WTC11 (cell line): ENCODE results near the gene PCDHGC5.

ENCODE experiments used
- IRF2 ChIP-seq: sonication (generic); formaldehyde crosslinking; IDR thresholded peaks from 2 replicates; pipeline ENCODE4 v1.8.0; 2022; ENCODE audit warnings: low read depth, missing genetic modification reagents, borderline replicate concordance
- JUN ChIP-seq: sonication (generic); formaldehyde crosslinking; IDR thresholded peaks from 2 replicates; pipeline ENCODE4 v1.8.0; 2023; ENCODE audit warnings: mild to moderate bottlenecking, missing genetic modification reagents
- MYBL2 ChIP-seq: sonication (generic); formaldehyde crosslinking; IDR thresholded peaks from 2 replicates; pipeline ENCODE4 v1.8.1; 2023; ENCODE audit warnings: mild to moderate bottlenecking, moderate library complexity, missing genetic modification reagents
- NFYB ChIP-seq: sonication (generic); formaldehyde crosslinking; conservative IDR thresholded peaks from 2 replicates; pipeline ENCODE4 v1.8.0; 2022; ENCODE audit warnings: low read depth, missing genetic modification reagents
- RELA ChIP-seq: sonication (generic); formaldehyde crosslinking; IDR thresholded peaks from 2 replicates; pipeline ENCODE4 v1.8.1; 2022; ENCODE audit warnings: missing genetic modification reagents, mild to moderate bottlenecking, borderline replicate concordance
- RORB ChIP-seq: fragments of 250-450 bp; sonication (Bioruptor Pico); IDR thresholded peaks from 2 replicates; pipeline ENCODE4 v1.9.0; 2021; ENCODE audit warnings: mild to moderate bottlenecking
- SP1 ChIP-seq: sonication (generic); formaldehyde crosslinking; conservative IDR thresholded peaks from 2 replicates; pipeline ENCODE4 v1.8.1; 2022; ENCODE audit warnings: missing genetic modification reagents
- TF ChIP-seq, protein P1 (sequence below): fragments of 200-600 bp; IDR thresholded peaks from 2 replicates; pipeline ENCODE4 v1.8.0; 2022; ENCODE audit warnings: antibody characterized with exemption
- TF ChIP-seq, protein P2 (sequence below): sonication (generic); formaldehyde crosslinking; IDR thresholded peaks from 2 replicates; pipeline ENCODE4 v1.8.0; 2023; ENCODE audit warnings: missing genetic modification reagents, mild to moderate bottlenecking, borderline replicate concordance

DNA sequence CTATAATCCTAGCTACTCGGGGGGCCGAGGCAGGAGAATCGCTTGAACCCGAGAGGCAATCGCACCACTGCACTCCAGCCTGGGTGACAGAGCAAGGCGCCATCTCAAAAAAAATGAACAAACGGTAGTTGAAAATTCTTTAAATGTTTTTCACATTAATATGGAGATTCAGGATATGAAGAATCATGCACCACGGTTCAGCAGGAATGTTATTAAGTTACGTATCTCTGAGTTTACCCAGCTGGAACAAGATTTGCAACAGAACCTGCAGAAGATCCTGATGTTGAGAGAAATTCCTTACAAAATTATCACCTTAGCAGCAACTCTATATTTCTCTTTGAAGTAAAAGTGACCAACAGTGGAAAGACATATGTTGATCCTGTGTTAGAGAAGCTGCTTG, 48.5 kb upstream of the PCDHGC5 start:
- TF ChIP-seq SP1 (CRISPR knock-in tag) (no peak), RELA (CRISPR knock-in tag) (no peak), IRF2 (no peak), MYBL2 (CRISPR knock-in tag) (no peak), JUN (CRISPR knock-in tag) (no peak), RORB (CRISPR knock-in tag) (no peak), NFYB (CRISPR knock-in tag) (no peak)
- TF ChIP-seq, protein P1, sequence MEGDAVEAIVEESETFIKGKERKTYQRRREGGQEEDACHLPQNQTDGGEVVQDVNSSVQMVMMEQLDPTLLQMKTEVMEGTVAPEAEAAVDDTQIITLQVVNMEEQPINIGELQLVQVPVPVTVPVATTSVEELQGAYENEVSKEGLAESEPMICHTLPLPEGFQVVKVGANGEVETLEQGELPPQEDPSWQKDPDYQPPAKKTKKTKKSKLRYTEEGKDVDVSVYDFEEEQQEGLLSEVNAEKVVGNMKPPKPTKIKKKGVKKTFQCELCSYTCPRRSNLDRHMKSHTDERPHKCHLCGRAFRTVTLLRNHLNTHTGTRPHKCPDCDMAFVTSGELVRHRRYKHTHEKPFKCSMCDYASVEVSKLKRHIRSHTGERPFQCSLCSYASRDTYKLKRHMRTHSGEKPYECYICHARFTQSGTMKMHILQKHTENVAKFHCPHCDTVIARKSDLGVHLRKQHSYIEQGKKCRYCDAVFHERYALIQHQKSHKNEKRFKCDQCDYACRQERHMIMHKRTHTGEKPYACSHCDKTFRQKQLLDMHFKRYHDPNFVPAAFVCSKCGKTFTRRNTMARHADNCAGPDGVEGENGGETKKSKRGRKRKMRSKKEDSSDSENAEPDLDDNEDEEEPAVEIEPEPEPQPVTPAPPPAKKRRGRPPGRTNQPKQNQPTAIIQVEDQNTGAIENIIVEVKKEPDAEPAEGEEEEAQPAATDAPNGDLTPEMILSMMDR, result no peak
- TF ChIP-seq, protein P2, sequence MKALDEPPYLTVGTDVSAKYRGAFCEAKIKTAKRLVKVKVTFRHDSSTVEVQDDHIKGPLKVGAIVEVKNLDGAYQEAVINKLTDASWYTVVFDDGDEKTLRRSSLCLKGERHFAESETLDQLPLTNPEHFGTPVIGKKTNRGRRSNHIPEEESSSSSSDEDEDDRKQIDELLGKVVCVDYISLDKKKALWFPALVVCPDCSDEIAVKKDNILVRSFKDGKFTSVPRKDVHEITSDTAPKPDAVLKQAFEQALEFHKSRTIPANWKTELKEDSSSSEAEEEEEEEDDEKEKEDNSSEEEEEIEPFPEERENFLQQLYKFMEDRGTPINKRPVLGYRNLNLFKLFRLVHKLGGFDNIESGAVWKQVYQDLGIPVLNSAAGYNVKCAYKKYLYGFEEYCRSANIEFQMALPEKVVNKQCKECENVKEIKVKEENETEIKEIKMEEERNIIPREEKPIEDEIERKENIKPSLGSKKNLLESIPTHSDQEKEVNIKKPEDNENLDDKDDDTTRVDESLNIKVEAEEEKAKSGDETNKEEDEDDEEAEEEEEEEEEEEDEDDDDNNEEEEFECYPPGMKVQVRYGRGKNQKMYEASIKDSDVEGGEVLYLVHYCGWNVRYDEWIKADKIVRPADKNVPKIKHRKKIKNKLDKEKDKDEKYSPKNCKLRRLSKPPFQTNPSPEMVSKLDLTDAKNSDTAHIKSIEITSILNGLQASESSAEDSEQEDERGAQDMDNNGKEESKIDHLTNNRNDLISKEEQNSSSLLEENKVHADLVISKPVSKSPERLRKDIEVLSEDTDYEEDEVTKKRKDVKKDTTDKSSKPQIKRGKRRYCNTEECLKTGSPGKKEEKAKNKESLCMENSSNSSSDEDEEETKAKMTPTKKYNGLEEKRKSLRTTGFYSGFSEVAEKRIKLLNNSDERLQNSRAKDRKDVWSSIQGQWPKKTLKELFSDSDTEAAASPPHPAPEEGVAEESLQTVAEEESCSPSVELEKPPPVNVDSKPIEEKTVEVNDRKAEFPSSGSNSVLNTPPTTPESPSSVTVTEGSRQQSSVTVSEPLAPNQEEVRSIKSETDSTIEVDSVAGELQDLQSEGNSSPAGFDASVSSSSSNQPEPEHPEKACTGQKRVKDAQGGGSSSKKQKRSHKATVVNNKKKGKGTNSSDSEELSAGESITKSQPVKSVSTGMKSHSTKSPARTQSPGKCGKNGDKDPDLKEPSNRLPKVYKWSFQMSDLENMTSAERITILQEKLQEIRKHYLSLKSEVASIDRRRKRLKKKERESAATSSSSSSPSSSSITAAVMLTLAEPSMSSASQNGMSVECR (CRISPR knock-in tag), result no peak
